Tongue (tissue), 2 donors: Measurements from ENCODE around the gene ZNF592. TPM values are rescaled to one million over a fixed set of nuclear protein-coding genes. Genes with fewer than 3 reads are reported as not detected.
"Not testable (repeated sequence)": the region's sequence is repeated elsewhere in the genome, so short reads cannot be mapped to it uniquely, and the experiment has no call there.

Source experiments
- DNase-seq: peaks from one replicate; pipeline ENCODE4 v3.0.0-alpha.2; 2015
- total RNA-seq: library from RNA; depleted of rRNA; stranded (reverse); fragments of >200 nt; gene quantifications from one replicate; pipeline ENCODE4 v1.2.3, GENCODE V29; 2014

ZNF592 gene
- total RNA-seq, 1 donor from 2014 or later, result 15.6 TPM

DNA sequence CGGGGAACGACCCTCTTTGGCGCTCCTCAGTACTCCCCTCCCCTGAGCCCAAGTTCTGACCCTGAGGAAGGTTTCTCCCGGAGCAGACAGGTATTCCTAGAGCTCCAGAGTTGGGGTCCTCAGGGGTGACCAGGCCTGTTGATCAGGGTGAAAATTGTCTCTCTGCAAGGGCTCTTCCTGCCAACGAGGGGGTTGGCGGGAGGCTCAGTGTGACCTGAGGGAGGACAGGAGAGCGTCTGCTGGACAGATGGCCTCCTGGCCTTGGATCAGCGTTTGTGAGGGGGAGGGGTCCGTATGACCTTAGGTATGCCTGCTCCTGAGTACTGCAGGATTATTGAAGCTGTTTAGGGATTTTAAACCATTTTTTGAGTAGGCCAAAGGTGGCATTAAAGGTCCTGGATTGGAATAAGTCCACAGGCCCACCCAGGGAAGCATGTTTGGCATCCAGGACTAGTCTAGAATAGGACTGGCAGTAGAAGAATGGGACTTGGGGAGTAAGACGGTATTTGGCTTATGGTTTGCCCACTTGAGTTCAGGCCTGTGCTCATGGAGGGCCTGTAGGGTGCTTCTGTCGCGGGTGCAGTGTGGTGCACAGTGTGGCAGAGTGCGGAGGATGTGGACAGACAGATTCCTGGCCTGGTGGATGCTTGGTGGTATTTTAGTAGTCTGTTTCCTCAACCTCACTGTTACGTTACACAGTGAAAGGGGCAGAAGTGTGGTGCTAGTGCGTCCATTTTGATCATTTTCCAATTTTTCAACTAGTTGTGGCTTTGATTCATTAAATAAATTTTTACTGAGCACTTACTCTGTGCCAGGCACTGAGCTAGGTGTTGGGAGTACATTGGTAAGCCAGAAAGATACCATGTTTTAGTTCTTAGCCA lies 959 bp downstream of the ZNF592 start:
- peak; percentile 38 for DNase-seq

DNA sequence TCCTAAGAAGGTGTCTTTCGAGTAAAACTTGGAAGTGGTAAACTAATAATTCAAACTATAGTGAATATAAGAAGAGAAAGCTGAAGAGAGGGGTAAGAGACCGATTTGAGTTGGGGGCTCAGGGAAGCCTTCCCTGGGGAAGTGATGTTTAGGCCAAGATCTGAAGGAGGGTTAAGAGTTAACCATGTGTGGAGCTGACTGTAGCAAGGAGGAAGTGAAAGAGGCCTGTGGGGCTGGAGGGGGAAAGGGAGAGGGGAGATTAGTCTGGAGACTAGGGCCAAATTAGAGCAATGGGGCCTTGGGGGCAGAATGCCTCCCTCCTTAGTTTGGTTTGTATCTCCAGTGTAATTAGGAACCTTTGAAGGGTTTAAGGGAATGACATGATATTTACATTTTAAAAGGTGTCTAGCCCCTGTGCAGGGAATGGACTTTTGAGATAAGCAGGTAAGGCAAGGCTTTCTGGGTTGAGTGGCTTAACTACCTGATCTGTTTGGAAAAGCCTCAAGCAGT lies 2.2 kb downstream of the ZNF592 start:
- DNase-seq, result no peak

DNA sequence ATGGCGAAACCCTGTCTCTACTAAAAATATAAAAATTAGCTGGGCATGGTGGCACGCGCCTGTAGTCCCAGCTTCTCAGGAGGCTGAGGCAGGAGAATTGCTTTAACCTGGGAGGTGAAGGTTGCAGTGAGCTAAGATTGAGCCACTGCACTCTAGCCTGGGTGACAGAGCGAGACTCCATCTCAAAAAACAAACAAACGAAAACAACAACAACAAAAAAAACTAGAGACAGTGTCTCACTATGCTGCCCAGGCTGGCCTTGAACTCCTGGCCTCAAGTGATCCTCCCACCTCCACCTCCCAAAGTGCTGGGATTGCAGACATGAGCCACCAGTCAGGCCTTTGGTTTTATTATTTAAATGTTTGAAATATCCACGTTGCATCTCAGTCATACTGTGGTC lies 3.3 kb downstream of the ZNF592 start:
- not testable (repeated sequence) for DNase-seq

DNA sequence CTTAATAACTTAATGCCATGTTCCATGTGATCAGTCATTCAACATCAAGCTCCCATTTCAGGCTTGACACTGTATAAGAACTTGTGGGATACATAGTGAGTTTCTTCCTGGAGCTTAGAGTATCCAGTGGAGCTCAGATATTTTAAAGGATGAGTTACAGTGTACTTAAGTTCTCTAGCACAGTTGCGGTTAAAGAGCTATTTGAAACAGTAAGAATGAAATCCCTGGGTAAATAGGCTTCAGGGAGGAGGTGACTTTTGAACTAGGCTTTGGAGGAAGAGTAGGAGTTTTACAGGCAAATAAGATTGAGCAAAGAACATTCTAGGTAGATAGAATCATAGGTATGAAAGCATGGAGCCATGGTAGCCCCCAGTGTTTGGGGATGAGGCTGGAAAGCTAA lies 3.8 kb downstream of the ZNF592 start:
- no peak for DNase-seq

DNA sequence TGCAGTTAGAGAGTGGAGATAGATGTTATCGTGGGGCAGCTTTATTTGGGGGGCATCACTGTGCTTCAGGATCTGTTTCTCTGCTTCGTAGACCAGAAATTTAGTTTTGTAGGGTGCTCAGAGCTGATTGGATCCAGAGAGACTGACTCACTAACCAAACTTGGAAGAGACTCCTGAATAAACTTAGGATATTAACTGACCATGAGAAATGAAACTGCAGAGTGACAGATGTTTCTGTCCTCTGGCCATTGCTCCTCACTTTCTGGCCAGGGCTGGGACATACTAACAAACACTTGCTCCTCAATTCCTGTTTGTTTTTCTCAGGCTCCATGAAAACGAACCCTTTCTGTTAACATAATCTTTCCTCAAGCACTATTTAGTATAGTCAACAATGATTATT lies 4.3 kb downstream of the ZNF592 start:
- no peak for DNase-seq

DNA sequence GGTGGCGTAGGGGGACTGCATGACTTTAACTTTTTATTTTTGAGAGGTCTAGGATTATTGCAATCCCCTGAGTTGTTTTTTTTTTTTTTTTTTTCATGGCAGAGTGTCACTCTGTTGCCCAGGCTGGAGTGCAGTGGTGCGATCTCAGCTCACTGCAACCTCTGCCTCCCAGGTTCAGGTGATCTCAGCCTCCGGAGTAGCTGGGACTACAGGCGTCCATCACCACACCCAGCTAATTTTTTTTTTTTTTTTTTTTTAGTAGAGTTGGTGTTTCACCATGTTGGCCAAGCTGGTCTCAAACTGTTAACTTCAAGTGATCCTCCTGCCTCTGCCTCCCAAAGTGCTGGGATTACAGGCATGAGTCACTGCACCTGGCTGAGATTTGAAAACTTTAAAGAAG lies 6.5 kb downstream of the ZNF592 start:
- not testable (repeated sequence) for DNase-seq

DNA sequence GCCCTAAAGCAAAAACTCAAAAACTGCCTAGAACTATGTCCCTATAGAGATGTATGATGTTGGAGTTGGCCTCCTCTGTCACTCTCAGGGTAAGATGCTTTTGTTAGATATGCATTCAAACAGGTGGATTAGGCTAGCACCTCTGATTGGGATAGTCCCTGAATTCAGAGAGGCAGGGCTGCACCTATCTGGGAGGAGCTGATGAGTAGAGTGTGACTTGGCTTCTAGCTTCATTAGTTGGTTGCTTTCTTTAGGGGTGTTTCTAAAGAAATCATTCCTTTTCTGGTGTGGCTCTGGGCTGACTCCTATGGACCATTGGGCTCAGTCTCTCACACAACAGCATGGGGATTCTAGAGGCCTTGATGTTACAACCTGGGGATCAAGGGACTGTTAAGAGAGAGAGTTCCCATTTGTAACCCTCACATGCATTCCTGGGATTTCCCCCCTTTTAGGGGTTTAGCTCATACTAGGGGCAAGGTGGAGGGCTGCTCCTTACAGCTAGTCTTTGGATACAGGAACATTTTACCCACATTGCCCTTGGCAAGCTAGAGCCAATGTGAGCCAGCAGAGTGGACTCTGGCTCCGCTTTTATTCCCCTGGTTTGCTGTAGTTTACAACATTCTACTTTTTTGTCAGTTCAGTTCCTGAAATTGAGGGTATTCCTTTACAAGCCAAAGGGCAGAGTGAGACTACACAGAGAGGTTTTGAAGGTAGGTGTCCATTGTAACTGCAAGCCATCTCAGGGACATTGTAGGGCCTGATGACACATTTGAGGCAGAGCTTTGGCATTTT lies 7.5 kb downstream of the ZNF592 start:
- DNase-seq, result no peak

DNA sequence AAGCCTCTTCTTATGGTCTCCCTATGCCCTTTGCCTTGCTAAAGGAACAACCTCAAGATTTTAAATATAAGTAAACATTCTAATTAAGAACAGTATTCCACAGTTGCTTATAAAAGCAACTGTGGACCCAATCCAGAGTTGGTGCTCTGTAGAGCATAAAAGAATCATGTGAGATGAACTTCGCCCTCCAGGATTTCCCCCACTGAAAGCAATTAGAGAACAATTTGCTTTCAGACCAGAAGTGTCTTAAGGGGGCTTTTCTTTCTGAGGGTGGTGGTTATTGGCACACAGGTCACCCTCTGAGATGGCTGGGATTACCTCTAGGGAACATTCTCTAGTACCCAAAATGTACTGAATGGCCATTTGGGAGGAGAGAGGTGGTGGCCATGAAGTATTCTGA lies 10.6 kb downstream of the ZNF592 start:
- DNase-seq, result no peak

DNA sequence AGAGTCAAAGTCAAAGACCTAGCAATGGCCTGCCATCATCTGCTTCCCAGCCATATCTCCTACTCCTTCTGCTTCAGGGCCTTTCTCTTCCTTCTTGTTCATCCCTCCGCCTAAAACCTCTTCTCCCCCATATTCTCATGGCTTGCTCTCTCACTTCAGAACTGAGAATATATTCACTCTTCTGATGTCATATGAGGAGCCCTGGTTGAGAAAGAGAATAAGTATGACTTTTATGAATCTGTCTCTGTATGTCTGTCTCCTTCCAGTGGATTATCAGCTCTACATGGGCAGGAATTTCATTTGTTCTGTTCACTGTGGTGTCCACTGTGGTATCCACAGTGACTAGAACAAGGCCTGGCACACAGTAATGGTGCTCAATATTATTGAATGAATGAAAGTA lies 11.8 kb downstream of the ZNF592 start:
- no peak for DNase-seq

DNA sequence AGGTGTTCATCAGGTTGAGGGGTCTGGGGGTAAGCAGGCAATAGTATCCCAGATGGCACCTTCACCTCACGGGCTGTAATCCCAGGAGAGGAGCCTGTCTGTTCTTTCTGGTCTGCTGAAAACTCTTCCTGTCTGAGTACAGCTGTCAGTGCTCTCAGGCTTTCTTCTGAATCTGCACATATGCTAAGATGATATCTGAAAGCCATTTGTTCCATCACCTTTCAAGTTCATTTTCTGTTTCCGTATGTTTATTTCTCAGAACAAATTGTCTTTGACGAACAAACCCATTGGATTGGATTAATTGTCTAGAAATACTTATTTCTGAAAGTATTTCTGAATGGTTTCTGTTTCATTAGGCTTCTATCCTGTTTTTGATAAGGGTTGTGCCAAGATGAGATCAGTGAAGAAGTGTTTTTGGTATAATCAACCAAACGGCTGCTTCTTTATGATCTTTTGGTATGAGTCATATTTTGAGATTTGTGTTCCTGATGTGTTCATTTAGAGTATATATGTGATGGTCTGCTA lies 13.3 kb downstream of the ZNF592 start:
- no peak for DNase-seq

DNA sequence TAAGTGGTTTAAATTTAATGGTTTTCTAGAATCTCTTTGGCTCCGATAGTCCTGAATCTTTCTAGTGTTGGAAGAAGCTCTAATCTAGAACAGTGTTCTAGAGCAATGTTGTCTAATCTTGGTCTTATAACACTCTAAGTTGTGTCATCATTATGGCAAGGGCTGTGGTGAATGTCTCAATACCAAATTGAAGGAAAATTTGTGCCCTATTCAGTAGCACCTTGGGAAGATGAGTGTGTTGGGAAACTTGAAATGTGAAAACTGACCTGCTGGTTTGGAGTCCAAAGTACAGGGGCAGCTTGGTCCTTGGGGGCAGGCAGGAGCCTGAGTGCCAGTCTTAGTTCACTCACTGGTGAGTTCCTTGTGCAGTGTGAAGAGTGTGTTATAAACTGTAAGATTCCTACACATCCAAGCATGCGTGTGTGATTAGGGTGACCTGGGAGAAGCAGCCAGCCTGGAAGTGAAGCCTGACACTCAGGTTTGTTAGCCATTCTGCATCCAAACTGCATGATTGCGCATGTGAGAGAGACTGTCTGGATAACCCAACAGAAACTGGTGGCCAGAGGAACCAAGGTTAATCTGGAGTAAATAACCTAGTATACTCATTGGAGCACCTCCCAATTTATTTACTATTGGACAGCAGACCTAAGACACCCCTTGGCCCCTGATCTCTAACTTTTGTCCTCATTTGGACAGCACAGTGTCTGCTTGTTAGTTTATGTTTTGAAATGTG lies 14.6 kb downstream of the ZNF592 start:
- DNase-seq, result no peak

DNA sequence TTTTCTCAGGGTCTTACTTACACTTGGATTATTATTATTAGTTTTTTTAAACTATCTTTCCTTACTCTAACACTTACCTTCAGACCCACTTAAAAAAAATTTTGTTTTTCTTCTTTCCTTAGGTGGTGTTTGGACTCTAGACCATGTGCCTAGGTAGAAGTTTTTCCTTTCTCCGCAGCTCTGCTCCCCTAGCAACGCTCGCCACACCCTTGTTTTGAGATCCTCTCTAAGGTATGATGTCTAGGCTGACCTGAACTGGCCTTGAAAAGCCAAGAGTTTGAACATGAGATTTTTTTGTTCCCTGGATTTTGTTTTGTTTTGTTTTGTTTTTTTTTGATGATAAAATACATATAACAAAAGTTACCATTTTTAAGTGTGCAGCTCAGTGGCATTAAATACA lies 16.2 kb downstream of the ZNF592 start:
- no peak for DNase-seq

DNA sequence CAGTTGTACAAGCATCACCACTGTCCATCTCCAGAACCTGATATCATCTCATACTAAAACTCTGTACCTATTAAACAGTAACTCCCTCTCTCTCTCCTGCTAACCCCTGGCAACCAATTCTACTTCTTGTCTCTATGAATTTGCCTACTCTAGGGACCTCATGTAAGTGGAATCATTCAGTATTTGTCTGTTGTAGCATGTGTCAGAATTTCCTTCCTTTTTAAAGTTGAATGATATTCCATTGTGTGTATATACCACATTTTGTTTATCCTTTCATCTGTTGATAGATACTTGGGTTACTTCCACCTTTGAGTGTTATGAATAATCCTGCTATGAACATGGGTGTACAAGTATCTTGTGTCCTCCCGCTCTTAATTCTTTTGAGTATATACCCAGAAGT lies 16.6 kb downstream of the ZNF592 start:
- DNase-seq, result no peak

DNA sequence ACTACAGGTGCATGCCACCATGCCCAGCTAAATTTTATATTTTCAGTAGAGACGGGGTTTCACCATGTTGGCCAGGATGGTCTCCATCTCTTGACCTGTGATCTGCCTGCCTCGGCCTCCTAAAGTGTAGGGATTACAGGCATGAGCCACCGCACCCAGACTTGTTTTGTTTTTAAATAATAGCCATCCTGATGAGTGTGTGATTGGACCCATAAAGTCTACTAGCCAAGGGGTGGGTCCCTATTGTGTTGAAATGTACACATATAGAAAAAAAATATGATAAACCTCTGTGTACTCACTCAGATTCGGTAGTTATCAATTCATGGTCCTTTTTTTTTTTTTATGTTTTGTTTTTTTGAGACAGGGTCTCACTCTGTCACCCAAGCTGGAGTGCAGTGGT lies 17.3 kb downstream of the ZNF592 start:
- no peak for DNase-seq

DNA sequence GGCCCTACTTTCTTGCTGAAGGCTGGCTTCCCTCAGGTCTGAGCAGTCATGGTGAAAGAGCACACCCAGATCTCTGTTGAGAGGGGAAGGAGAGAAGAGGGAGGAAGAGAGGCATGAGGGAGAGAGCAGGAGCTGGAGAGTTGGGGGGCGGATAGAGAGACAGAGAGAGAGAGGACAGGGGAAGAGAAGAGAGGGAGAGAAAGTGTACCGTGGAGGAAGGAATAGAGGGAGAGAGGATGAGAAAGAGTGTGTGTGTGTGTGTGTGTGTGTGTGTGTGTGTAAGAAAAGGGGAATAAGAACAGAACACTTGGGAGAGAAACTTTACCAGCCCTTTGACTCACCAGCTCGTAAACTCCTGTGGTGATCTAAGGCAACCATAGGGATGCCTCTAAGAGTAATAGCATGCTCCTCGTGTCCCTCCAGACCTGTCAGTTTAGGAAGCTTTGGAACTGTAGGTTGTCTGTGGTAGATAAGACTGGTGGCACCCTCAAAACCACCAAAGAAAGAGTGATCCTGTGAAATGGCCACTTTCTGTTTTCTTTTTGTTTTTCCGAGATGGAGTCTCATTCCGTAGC lies 18.2 kb downstream of the ZNF592 start:
- DNase-seq, result no peak

DNA sequence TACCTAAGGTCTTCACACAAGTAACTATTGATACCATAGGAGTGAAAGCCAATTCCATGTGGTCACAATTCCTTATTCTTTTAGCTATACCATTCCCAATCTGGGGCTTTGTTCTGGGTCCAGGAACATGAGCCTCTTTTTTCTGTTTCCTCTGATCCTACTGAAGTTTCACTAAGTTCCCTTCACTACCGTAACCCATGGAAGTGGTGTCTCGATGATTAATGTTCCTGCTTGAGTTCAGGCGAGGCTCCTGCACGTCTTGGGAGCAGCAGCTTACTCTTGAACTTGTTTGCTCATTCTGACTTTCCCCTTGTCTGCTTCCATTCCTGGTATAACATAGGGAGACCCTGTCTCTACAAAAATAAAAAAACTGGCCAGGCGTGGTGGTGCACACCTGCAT lies 23.6 kb downstream of the ZNF592 start:
- no peak for DNase-seq

DNA sequence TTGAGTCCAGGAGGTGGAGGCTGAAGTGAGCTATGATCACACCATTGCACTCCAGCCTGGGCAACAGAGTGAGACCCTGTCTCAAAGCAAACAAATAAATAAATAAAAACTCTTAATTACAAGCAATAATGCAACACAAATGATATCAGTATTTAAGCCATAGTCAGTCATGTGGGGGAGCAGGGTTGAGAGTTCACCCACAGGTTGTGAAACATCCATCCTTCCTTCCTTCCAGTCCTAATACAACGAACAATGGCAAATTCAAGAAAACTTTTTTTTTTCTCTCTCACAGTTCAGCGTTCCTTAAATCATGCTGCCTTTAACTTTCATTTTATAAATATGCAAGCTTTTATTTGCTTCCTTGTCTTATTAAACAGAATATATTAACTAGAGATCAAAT lies 24.1 kb downstream of the ZNF592 start:
- no peak for DNase-seq

DNA sequence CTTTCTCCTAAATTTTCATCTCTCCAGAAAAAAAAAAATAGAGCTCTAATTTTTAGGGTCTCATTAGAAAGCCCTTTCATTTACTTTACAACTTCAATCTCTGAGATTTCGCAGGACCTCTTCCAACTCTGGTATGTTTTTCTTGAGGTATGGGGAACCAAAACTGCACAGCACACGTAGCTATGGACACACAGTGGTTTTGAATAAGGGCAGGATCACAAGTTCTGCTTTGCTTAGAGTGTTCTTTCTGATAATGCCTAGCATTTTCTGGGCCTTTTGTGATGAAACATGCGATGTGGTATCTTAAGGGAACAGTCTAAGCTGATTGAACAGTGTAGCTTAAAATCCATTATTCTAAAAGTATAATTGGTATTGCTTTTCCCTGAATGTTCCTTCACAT lies 25.3 kb downstream of the ZNF592 start:
- DNase-seq, result no peak

DNA sequence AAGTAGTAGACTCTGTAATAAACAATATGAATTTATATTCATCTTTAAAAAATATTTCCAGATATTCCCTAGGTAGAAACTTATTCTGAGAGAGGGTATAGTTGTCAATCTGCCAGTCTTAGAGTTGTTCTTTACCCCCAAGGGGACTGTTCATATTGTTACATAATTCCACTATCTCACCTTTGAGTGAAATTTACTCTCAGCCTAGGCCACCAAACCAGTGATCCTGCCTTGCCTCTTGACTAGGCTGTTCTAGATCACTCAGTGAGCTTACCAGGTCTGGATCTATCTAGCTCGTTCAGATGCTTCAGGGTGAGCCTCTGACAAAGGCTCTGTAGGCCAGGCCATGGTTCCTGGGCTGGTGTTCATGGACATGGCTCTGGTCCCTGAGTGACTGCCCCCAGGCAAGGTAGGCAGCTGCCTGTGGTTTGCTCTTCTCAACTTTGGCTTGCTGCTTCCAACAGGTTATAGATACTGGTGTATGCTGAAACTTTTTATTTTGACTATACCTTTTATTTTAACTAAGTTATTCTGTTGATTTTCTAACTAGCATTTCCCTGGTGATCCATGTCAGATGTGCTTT lies 27.6 kb downstream of the ZNF592 start:
- no peak for DNase-seq

DNA sequence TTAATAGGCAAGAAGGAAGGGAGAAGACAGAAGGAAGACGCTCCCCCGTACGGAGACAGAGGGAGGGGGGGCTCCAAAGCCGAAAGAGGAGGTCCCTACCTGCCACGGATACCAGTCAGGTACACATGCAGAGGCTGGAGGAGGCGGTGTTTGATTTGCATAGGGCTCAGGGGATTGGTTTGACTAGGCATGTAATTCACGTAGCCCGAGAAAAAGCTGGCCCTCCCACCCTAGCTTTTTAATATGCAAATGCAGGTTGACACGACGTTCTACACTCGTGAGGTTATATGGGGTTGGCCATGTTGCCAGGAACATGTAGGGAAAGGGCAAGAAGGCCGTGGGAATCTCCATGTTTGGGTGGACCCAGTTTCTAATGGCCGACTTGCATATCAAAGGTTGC lies 29.8 kb downstream of the ZNF592 start:
- DNase-seq, result no peak

DNA sequence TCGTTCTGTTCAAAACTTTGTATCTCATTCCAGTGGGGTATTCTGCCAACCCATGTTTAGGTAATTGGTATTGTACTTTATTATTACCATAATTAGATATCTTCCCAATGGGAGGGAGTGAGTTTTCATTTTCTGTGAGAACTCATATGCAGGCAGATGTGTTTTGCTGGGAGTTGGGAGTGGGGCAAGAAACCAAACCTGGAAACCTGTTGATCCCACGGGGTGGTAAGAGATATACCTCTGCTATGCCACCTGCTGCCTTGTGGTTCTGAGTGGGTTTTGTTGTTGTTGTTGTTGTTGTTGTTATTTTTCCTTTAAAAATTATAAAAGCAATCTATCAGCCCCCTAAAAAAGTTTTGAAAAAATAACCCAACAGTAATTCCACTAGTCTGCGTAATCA lies 32.1 kb downstream of the ZNF592 start:
- no peak for DNase-seq

DNA sequence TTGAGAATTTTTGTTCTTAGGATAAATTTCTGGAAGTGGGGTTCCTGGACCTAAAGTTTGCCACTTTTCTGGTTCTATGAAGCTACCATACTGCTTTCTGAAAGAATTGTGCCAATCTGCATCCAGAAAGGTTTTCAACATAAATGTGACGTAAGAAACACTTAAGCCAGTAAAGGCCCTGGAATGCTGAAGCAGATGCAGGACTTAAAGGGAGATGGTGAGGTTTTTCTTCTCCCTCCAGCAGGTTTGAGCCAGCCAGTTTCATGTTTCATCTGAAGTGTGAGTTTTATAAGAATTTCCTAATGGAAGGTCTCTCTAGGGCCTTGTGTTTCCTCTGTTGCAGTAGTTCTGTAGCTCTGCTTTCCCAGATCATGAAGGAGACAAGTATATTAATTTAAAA lies 33.1 kb downstream of the ZNF592 start:
- DNase-seq, result no peak
